Upper lobe of right lung (tissue), 1 donor: ENCODE results near the gene UCK1. TPM values are rescaled to one million over a fixed set of nuclear protein-coding genes. Genes with fewer than 3 reads are reported as not detected.

Source experiments
- ATAC-seq: fragments of 200-7000 bp; cut with Tn5 transposase; one replicate; pipeline ENCODE4 v1.9.1; 2020; ENCODE audit warnings: mild to moderate bottlenecking, moderate library complexity
- DNase-seq: peaks from one replicate; pipeline ENCODE4 v3.0.0-alpha.2; 2020
- H3K27ac ChIP-seq: fragments of 200-600 bp; one replicate; pipeline ENCODE4 v1.8.0; 2022
- H3K27me3 ChIP-seq: fragments of 200-600 bp; one replicate; pipeline ENCODE4 v1.8.0; 2022; ENCODE audit warnings: mild to moderate bottlenecking
- H3K36me3 ChIP-seq: fragments of 200-600 bp; one replicate; pipeline ENCODE4 v1.8.0; 2022
- H3K4me1 ChIP-seq: fragments of 200-600 bp; one replicate; pipeline ENCODE4 v1.8.0; 2022
- H3K4me3 ChIP-seq: fragments of 200-600 bp; one replicate; pipeline ENCODE4 v1.8.0; 2022; ENCODE audit warnings: mild to moderate bottlenecking
- H3K9me3 ChIP-seq: fragments of 200-600 bp; one replicate; pipeline ENCODE4 v1.8.0; 2022
- intact Hi-C: fragments of 100-400 bp; cut with DNase I; formaldehyde crosslinking; loops from one replicate; pipeline ENCODE4 v1.11.0; 2022
- total RNA-seq: library from RNA; stranded (reverse); fragmentation: NEBNext Ultra II Directional; extraction: Animal tissue kit (Norgen Biotek cat#: 25700); gene quantifications from one replicate; pipeline ENCODE4 v1.2.1, GENCODE V29; 2021
- TF ChIP-seq, protein P1 (sequence below): fragments of 200-600 bp; IDR thresholded peaks from one replicate; pipeline ENCODE4 v1.8.0; 2022; ENCODE audit warnings: antibody characterized with exemption
- donor health status: DM: no; HTN: yes; CAD: no; lungs with severe emphysema.

UCK1 gene
- total RNA-seq, 1 donor from 2014 or later = 27.9 TPM

DNA sequence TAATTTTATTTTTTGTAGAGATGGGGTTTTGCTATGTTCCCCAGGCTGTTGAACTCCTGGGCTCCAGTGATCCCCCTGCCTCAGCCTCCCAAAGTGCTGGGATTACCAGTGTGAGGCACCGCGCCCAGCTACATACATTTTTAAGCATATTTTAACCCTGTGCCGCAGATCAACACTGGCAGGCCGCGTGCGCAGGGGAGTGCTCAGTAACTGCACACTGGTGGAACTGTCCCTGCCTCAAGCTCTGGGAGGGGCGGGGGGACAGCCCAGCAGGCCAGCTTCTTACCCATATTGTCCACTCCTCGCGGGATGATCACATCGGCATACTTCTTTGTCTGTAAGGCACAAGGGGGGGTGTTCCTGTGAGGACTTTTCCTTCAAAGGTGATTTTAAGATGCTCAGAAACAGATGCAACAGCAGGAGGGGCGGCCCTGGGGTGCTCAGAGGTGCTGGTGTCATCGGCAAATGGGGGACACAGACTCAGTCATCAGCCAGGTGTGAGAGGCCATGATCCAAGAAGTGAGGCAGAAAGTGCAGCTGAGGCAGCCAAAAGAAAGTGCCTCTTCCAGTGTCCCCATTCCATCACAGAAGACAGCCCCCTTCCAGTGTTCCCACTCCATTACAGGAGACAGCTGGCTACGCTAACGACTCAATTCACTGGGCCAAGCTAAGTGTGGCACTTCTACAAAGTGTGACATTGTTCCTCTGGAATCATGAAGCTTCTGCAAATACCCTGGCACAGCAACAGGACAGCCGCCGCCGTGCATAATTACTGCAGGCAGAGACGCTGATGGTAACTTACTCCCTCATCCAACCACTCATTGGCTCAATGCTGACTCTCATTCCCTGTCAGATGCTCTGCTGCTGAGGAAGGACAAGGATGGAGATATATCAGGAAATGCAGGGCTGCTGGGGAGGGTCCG lies 5.2 kb downstream of the UCK1 start:
- DNase-seq (no peak), ATAC-seq (no peak)
- no peaks in the 10 kb centered on the region for H3K9me3 ChIP-seq
- H3K36me3 ChIP-seq = peaks cover 80% of the 10 kb centered on the region
- TF ChIP-seq, protein P1, sequence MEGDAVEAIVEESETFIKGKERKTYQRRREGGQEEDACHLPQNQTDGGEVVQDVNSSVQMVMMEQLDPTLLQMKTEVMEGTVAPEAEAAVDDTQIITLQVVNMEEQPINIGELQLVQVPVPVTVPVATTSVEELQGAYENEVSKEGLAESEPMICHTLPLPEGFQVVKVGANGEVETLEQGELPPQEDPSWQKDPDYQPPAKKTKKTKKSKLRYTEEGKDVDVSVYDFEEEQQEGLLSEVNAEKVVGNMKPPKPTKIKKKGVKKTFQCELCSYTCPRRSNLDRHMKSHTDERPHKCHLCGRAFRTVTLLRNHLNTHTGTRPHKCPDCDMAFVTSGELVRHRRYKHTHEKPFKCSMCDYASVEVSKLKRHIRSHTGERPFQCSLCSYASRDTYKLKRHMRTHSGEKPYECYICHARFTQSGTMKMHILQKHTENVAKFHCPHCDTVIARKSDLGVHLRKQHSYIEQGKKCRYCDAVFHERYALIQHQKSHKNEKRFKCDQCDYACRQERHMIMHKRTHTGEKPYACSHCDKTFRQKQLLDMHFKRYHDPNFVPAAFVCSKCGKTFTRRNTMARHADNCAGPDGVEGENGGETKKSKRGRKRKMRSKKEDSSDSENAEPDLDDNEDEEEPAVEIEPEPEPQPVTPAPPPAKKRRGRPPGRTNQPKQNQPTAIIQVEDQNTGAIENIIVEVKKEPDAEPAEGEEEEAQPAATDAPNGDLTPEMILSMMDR = no peak
- H3K4me3 ChIP-seq = no peak overlapping the region
- intact Hi-C loops = no loop called here
- H3K27ac ChIP-seq = no peak overlapping the region
- H3K27me3 ChIP-seq = no peaks in the 10 kb centered on the region
- H3K4me1 ChIP-seq = peaks cover 9% of the 10 kb centered on the region

DNA sequence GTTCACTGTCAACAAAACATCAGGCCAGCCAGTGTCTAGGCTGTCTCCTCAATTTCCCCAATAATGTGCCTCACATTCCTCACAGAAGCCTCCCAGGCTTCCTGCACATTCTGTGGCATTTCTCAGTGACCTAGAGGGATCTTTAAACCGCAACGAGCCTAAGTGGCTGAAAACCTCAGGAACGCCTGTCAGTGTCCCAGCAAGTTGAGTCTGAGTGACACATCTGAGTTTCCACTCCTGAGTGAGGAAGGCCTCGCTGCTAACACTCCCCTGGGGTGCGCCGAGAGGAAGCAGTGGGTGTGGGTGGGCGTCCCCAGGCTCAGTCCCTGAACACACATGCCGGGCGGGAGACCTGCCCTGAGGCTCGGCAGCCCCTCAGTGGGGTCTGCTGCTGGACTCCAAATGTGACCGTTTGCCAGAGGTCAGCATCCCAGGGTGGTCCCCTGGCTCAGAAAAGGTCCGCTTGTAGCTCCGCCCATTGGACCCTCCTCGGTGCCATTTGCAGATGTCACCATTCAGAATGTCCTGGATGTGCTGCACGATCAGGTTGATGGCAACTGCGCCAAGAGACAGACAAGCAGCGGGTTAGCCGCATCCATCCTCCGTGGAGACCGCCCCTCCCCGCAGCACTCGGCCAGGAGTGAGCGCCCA lies 6.3 kb downstream of the UCK1 start:
- H3K36me3 ChIP-seq = peaks cover 91% of the 10 kb centered on the region
- intact Hi-C loops = no loop called here

DNA sequence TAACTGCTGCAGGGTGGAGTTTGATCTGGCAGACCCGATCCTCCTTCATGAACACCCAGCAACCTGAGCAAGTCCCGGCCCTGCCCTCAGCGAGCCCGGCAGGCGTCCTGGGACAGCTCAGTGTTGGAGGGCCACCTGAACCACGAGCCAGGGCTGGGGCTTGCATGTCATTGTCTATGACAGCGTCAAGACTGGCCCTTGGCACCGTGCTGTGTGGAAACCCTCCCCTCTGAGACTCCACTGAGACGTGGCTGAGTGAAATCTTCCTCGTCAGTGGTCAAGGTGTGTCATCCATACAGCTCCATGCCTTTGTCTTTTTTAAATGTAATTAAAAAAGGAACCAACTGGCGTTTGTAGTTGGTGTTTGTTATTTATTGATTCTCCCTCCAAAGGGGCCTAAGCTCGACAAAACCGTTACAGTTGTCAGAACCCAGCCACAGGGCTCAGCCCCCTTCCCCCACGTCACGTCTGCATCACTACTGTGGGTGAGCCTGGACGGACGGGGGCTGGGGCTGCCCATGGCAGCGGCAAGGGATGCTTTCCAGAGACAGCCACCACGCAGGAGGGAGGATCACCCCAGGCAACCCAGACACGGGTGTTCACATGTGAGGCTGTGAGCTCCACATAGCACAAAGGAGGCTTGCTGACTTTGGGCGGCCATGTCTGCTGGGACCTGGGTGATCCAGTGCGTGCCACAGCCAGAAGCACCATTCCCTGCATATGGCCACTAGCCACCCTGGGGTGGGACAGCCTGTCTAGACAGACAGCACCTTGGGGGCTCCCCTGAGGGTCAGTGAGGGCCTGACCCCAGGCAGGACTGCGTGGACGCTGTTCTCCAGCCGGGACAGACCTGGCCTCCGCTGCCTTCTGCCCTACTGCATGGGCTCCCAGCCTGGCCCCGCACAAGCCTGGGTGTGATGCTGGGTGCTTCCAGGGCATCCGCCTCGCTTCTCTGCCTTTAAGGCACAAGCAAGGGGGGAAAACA lies 7.3 kb downstream of the UCK1 start:
- Histone ChIP-seq H3K36me3 (peaks cover 94% of the 10 kb centered on the region), H3K4me3 (no peak overlapping the region), H3K4me1 (no peaks in the 10 kb centered on the region), H3K27me3 (no peaks in the 10 kb centered on the region), H3K9me3 (no peaks in the 10 kb centered on the region), H3K27ac (no peak overlapping the region)
- DNase-seq (no peak), ATAC-seq (no peak)
- intact Hi-C loops = no loop called here
- TF ChIP-seq, protein P1 = no peak

More for the DNA sequence above, 6.3 kb downstream of the UCK1 start:
- no peaks in the 10 kb centered on the region for H3K9me3 ChIP-seq
- DNase-seq (no peak), ATAC-seq (no peak)
- H3K27me3 ChIP-seq = no peaks in the 10 kb centered on the region
- TF ChIP-seq, protein P1 = no peak
- peaks cover 2% of the 10 kb centered on the region for H3K4me1 ChIP-seq
- no peak overlapping the region for H3K27ac ChIP-seq
- H3K4me3 ChIP-seq = no peak overlapping the region

DNA sequence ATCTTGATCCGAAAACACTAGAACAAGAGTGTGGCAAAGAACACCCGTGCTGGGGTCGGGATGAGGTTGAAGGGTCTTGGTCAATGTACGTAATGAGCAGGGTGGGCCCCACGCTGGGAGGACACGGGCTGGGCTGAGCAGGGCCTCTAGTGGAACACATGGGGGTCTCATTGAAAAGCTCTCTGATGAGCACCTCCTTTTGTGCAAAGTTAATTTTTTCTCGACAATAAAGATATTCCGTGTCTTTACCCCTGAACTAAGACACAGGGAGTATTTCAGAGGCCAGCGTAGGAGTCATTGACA lies 8.0 kb downstream of the UCK1 start:
- no peak for ATAC-seq
- Histone ChIP-seq H3K36me3 (peaks cover 94% of the 10 kb centered on the region), H3K4me3 (no peak overlapping the region), H3K27ac (no peak overlapping the region), H3K27me3 (no peaks in the 10 kb centered on the region), H3K4me1 (no peaks in the 10 kb centered on the region), H3K9me3 (no peaks in the 10 kb centered on the region)
- DNase-seq = no peak
- intact Hi-C loops = no loop called here
- TF ChIP-seq, protein P1 = no peak

DNA sequence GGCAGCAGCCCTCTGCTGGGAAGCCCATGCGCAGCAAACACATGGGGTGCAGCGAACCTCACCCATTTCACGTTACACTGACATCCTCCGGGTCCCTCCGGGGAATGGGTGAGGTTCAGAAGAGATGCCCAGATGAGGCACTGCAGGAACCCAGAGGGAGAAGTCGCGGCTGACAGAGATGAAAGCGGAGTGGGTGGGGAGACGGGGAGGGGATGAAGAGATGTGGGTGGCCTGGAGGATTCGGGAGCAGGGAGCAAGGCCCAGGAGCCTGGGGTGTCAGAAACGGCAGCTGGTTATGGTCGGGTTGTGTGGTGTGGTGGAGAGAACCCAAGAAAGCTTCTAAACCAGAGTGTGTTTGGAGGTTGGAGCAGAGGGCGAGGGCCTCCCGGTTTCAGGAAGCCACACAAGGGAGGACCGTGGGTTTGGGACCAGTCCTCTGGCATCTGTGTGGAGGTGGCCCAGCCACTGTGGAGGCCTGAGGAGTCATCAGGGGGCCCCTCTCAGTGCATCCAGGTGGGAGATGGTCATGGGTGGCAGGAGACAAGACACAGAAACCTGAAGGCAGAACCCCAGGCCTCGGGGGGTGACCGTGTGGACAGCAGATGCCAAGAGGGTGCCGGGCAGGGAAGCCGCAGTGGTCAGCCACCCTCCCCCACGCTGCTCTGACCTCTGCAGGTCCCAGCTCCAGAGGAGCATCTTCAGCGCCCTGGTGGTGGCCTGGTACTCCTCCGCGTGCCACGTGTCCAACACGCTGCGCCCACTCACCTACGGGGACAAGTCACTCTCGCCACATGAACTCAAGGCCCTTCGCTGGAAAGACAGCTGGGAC lies 8.6 kb downstream of the UCK1 start:
- H3K4me3 ChIP-seq = no peak overlapping the region
- no peaks in the 10 kb centered on the region for H3K9me3 ChIP-seq
- ATAC-seq (no peak), DNase-seq (no peak)
- intact Hi-C loops = no loop called here
- no peaks in the 10 kb centered on the region for H3K4me1 ChIP-seq
- TF ChIP-seq, protein P1 = no peak
- H3K36me3 ChIP-seq = peaks cover 92% of the 10 kb centered on the region
- no peak overlapping the region for H3K27ac ChIP-seq
- H3K27me3 ChIP-seq = no peaks in the 10 kb centered on the region
